ENCODE results near the gene LANCL2.

Gene LANCL2

DNA sequence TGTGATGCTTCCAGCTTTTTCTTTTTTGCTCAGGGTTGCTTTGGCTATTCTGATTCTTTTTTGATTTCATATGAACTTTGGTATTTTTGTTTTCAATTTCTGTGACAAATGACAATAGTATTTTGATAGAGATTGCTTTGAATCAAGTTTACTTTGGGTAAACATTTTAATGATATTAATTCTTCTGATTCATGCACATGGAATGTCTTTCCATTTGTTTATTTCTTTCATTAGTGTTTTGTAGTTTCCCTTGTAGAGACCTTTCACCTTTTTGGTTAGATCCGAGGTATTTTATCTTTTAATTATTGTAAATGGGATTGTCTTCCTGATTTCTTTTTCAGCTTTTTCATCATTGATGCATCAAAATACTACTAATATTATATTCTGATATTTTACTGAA is 93.2 kb downstream of the LANCL2 start:
- no peak overlapping the region for H3K27ac Mint-ChIP-seq
- H3K36me3 Mint-ChIP-seq (ENCODE audit: low read depth), result peaks cover 59% of the 10 kb centered on the region
- no peaks in the 10 kb centered on the region for H3K4me1 Mint-ChIP-seq
- H3K27me3 Mint-ChIP-seq (ENCODE audit: low read depth, poor library complexity), result peaks cover 2% of the 10 kb centered on the region
- TF ChIP-seq, protein P1, sequence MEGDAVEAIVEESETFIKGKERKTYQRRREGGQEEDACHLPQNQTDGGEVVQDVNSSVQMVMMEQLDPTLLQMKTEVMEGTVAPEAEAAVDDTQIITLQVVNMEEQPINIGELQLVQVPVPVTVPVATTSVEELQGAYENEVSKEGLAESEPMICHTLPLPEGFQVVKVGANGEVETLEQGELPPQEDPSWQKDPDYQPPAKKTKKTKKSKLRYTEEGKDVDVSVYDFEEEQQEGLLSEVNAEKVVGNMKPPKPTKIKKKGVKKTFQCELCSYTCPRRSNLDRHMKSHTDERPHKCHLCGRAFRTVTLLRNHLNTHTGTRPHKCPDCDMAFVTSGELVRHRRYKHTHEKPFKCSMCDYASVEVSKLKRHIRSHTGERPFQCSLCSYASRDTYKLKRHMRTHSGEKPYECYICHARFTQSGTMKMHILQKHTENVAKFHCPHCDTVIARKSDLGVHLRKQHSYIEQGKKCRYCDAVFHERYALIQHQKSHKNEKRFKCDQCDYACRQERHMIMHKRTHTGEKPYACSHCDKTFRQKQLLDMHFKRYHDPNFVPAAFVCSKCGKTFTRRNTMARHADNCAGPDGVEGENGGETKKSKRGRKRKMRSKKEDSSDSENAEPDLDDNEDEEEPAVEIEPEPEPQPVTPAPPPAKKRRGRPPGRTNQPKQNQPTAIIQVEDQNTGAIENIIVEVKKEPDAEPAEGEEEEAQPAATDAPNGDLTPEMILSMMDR (IDR thresholded peaks at IDR 0.05), result no peak
- DNase-seq, result no peak
- peaks cover 86% of the 10 kb centered on the region for H3K9me3 Mint-ChIP-seq
- H3K4me3 Mint-ChIP-seq, result no peak overlapping the region

DNA sequence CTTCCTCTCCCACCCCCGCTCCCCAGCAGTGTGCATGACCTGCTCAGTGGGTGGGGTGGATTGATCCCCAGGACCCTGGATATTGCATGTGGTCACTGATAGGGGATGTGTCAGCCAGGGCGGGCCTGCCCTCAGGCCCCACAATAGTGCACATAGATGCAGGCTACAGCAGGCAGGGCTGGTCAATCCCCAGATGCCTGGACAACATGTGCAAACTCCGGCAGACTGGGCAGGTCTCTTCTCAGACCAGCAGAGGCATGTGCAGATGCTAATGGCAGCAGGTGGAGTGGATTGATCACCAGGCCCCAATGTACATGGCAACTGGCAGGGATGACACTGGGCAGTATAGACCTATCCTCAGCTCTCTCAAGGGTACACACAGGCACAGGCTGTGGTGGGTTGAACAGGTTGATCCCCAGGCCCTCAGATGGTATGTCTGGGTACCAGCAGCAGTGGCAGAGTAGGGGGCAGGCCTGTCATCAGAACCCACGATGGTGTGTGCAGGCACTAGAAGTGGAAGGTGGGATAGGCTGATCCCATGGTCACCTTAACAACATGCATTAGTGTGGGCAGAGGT is 98.6 kb downstream of the LANCL2 start:
- Mint-ChIP-seq H3K9me3 (peaks cover 87% of the 10 kb centered on the region), H3K27me3 (ENCODE audit: low read depth, poor library complexity) (peaks cover 6% of the 10 kb centered on the region), H3K4me1 (no peaks in the 10 kb centered on the region), H3K4me3 (no peak overlapping the region), H3K27ac (no peak overlapping the region), H3K36me3 (ENCODE audit: low read depth) (peaks cover 94% of the 10 kb centered on the region)
- TF ChIP-seq, protein P1 (IDR thresholded peaks at IDR 0.05), result no peak
- DNase-seq, result no peak

DNA sequence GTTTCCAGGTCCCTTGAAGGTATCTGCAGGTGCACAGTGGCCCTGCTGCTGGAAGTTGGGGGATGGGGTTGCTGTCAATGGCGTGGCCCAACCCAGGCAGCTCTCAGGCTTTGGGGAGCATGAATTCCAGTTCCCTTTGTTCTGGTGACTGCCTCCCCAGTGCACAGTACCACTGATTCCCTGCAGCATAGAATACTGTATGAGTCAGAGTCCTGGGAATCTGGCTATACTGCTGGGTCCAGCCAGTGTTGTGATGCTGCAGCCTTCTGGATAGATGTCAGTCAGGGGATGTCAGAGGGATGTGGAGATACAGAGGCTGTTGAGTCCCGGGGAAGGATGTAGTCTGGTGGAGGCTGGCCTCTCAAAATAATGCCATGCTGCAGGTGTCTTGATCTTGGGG is 99.3 kb downstream of the LANCL2 start:
- H3K9me3 Mint-ChIP-seq, result peaks cover 80% of the 10 kb centered on the region
- no peak overlapping the region for H3K4me3 Mint-ChIP-seq
- DNase-seq, result no peak
- peak overlapping the region; percentile 24 for H3K27ac Mint-ChIP-seq
- peaks cover 89% of the 10 kb centered on the region for H3K36me3 Mint-ChIP-seq (ENCODE audit: low read depth)
- H3K4me1 Mint-ChIP-seq, result no peaks in the 10 kb centered on the region
- TF ChIP-seq, protein P1 (IDR thresholded peaks at IDR 0.05), result no peak
- H3K27me3 Mint-ChIP-seq (ENCODE audit: low read depth, poor library complexity), result peaks cover 6% of the 10 kb centered on the region

DNA sequence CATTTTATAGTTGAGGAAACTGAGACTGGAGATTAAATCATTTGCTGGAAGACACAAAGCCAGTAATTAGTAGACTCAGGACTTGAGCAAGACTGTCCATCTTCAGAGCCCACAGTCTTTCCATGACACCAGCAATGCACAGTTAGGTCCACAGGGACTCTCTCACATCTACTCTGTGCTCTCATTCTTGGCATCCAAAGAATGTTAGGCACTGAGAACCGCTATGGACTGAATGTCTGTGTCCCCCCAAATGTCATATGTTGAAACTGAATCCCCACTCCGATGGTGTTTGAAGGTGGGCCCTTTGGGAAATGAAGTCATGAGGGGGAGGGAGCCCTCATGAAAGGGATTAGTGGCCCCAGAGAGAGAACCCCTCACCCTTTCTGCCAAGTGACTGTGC is 100.6 kb downstream of the LANCL2 start:
- peaks cover 68% of the 10 kb centered on the region for H3K9me3 Mint-ChIP-seq

DNA sequence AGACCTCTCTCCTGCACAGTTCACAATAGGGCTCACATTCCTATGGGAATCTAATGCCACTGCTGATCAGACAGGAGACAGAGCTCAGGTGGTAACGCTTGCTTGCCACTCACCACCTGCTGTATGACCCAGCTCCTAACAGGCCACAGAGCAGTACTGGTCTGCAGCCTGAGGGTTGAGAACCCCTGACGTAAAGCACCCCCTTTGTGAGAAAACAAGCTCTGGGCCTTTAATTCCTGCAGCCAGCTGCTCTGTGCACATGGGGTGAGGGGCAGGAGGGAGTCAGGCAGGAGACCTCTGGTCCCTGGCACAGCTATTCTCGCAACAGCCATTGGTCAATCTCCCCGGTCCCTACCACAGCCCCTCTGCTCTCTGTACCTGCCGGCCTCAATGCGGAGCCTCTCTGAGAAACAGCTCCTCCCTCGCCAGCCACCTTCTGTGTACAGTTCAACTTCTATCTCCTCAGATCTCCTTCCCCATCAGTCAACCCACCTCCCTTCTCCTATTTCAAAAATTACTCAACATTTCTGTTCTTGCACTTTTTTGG is 102.0 kb downstream of the LANCL2 start:
- H3K9me3 Mint-ChIP-seq, result peaks cover 55% of the 10 kb centered on the region

More for the DNA sequence above, 100.6 kb downstream of the LANCL2 start:
- no peaks in the 10 kb centered on the region for H3K4me1 Mint-ChIP-seq
- no peak for DNase-seq
- no peak overlapping the region for H3K4me3 Mint-ChIP-seq
- H3K27me3 Mint-ChIP-seq (ENCODE audit: low read depth, poor library complexity), result peaks cover 6% of the 10 kb centered on the region
- H3K36me3 Mint-ChIP-seq (ENCODE audit: low read depth), result peaks cover 84% of the 10 kb centered on the region
- TF ChIP-seq, protein P1 (IDR thresholded peaks at IDR 0.05), result no peak
- H3K27ac Mint-ChIP-seq, result no peak overlapping the region

More for the DNA sequence above, 102.0 kb downstream of the LANCL2 start:
- Mint-ChIP-seq H3K4me3 (no peak overlapping the region), H3K27ac (no peak overlapping the region), H3K27me3 (ENCODE audit: low read depth, poor library complexity) (peaks cover 6% of the 10 kb centered on the region), H3K36me3 (ENCODE audit: low read depth) (peaks cover 73% of the 10 kb centered on the region), H3K4me1 (no peaks in the 10 kb centered on the region)
- no peak for DNase-seq
- TF ChIP-seq, protein P1 (IDR thresholded peaks at IDR 0.05), result no peak
